Neural progenitor cell (in vitro differentiated cells): ENCODE measurements around the gene SLC6A3. TPM values are rescaled to one million over a fixed set of nuclear protein-coding genes. Genes with fewer than 3 reads are reported as not detected.

Experiments used
- DNase-seq: peaks from one replicate; pipeline ENCODE4 v3.0.0-alpha.2; 2016; ENCODE audit warnings: low spot score
- H2AFZ ChIP-seq: fragments of 200-600 bp; sonication (generic); replicated peaks from 2 replicates; pipeline ENCODE4 v1.6.1; 2016; ENCODE audit warnings: antibody characterized with exemption
- H3F3A ChIP-seq: fragments of 200-600 bp; sonication (generic); 2 replicates; pipeline ENCODE4 v1.6.1; 2016; ENCODE audit warnings: antibody characterized with exemption, low read depth
- H3K27ac ChIP-seq: fragments of 200-600 bp; sonication (generic); 2 replicates; pipeline ENCODE4 v1.5.1; 2016; ENCODE audit warnings: mild to moderate bottlenecking
- H3K27me3 ChIP-seq: fragments of 200-600 bp; sonication (generic); 2 replicates; pipeline ENCODE4 v1.6.1; 2016; ENCODE audit warnings: mild to moderate bottlenecking, moderate library complexity
- H3K36me3 ChIP-seq: fragments of 200-600 bp; sonication (generic); 2 replicates; pipeline ENCODE4 v1.5.1; 2016
- H3K4me1 ChIP-seq: fragments of 200-600 bp; sonication (generic); 2 replicates; pipeline ENCODE4 v1.6.1; 2016; ENCODE audit warnings: mixed run types
- H3K4me2 ChIP-seq: fragments of 200-600 bp; sonication (generic); 2 replicates; pipeline ENCODE4 v1.6.1; 2016
- H3K4me3 ChIP-seq: fragments of 200-600 bp; sonication (generic); 2 replicates; pipeline ENCODE4 v1.5.1; 2016
- H3K79me2 ChIP-seq: fragments of 200-600 bp; sonication (generic); 2 replicates; pipeline ENCODE4 v1.6.1; 2016; ENCODE audit warnings: low read depth
- H3K9ac ChIP-seq: fragments of 200-600 bp; sonication (generic); 2 replicates; pipeline ENCODE4 v1.6.1; 2016
- H3K9me3 ChIP-seq: fragments of 200-600 bp; sonication (generic); 2 replicates; pipeline ENCODE4 v1.5.1; 2016; ENCODE audit warnings: low read depth
- H4K20me1 ChIP-seq: fragments of 200-600 bp; sonication (generic); 2 replicates; pipeline ENCODE4 v1.6.1; 2016; ENCODE audit warnings: low read depth
- H3K27ac Mint-ChIP-seq: 3 replicates; pipeline ENCODE4 v1.8.0; 2021; ENCODE audit warnings: mixed read lengths
- H3K27me3 Mint-ChIP-seq: 2 replicates; pipeline ENCODE4 v1.8.0; 2022; ENCODE audit warnings: low read depth, mild to moderate bottlenecking, inconsistent platforms, moderate library complexity, mixed read lengths; ENCODE audit not compliant: insufficient read depth
- H3K36me3 Mint-ChIP-seq: 3 replicates; pipeline ENCODE4 v1.8.0; 2021; ENCODE audit warnings: mixed read lengths
- H3K4me1 Mint-ChIP-seq: 3 replicates; pipeline ENCODE4 v1.8.0; 2021; ENCODE audit warnings: mixed read lengths
- H3K4me3 Mint-ChIP-seq: 3 replicates; pipeline ENCODE4 v1.8.0; 2021; ENCODE audit warnings: mild to moderate bottlenecking, moderate library complexity, mixed read lengths
- H3K9me3 Mint-ChIP-seq: 3 replicates; pipeline ENCODE4 v1.8.0; 2020; ENCODE audit warnings: mixed read lengths
- CTCF ChIP-seq: fragments of 200-600 bp; sonication (generic); IDR thresholded peaks from 2 replicates; pipeline ENCODE4 v1.5.1; 2017; ENCODE audit warnings: antibody characterized with exemption, mild to moderate bottlenecking
- EZH2 ChIP-seq: fragments of 200-600 bp; sonication (generic); IDR thresholded peaks from 2 replicates; pipeline ENCODE4 v1.6.1; 2017; ENCODE audit warnings: antibody characterized with exemption, mild to moderate bottlenecking, moderate library complexity
- EZH2phosphoT487 ChIP-seq: fragments of 200-600 bp; sonication (generic); IDR thresholded peaks from 2 replicates; pipeline ENCODE4 v1.6.1; 2017; ENCODE audit warnings: antibody characterized with exemption
- total RNA-seq: library from RNA; depleted of rRNA; stranded (reverse); fragments of >200 nt; gene quantifications from 2 replicates; pipeline ENCODE4 v1.2.3, GENCODE V29; 2015; ENCODE audit warnings: low replicate concordance

Gene SLC6A3
- total RNA-seq, 1 donor from 2014 or later = 0.32 TPM

GRCh38 chr5:1414311-1415058 is 30.8 kb downstream of the SLC6A3 start:
- no peaks in the 10 kb centered on the region for H3K36me3 Mint-ChIP-seq
- Histone ChIP-seq H3K27me3 (no peaks in the 10 kb centered on the region), H3K36me3 (no peaks in the 10 kb centered on the region), H3K79me2 (no peaks in the 10 kb centered on the region), H3K9ac (no peak overlapping the region), H3F3A (no peaks in the 10 kb centered on the region), H3K4me3 (no peak overlapping the region), H4K20me1 (no peaks in the 10 kb centered on the region), H3K4me2 (no peak overlapping the region), H3K4me1 (no peaks in the 10 kb centered on the region), H3K9me3 (no peaks in the 10 kb centered on the region), H2AFZ (no peak overlapping the region), H3K27ac (no peak overlapping the region)
- H3K9me3 Mint-ChIP-seq = peaks cover 4% of the 10 kb centered on the region
- TF ChIP-seq EZH2 (no peak), CTCF (no peak), EZH2phosphoT487 (no peak)
- peaks cover 15% of the 10 kb centered on the region for H3K27me3 Mint-ChIP-seq
- H3K27ac Mint-ChIP-seq = no peak overlapping the region
- H3K4me3 Mint-ChIP-seq = no peak overlapping the region
- no peaks in the 10 kb centered on the region for H3K4me1 Mint-ChIP-seq
- no peak for DNase-seq

- no peak for DNase-seq
- Histone ChIP-seq H3K4me3 (no peak overlapping the region), H3K79me2 (no peaks in the 10 kb centered on the region), H3K4me2 (no peak overlapping the region), H3K36me3 (no peaks in the 10 kb centered on the region), H3K27me3 (no peaks in the 10 kb centered on the region), H3F3A (no peaks in the 10 kb centered on the region), H3K27ac (no peak overlapping the region), H3K9ac (no peak overlapping the region), H2AFZ (no peak overlapping the region), H3K9me3 (no peaks in the 10 kb centered on the region), H4K20me1 (no peaks in the 10 kb centered on the region), H3K4me1 (no peaks in the 10 kb centered on the region)
- TF ChIP-seq EZH2phosphoT487 = no peak
- TF ChIP-seq EZH2 = no peak
- no peak for TF ChIP-seq CTCF
- no peak overlapping the region for H3K4me3 Mint-ChIP-seq
- peaks cover 12% of the 10 kb centered on the region for H3K27me3 Mint-ChIP-seq
- peaks cover 4% of the 10 kb centered on the region for H3K9me3 Mint-ChIP-seq
- H3K36me3 Mint-ChIP-seq = no peaks in the 10 kb centered on the region
- H3K4me1 Mint-ChIP-seq = no peaks in the 10 kb centered on the region
- no peak overlapping the region for H3K27ac Mint-ChIP-seq
These were observed 31.5 kb downstream of the SLC6A3 start for GRCh38 chr5:1413611-1414241.

GRCh38 chr5:1413211-1413610 is 32.0 kb downstream of the SLC6A3 start:
- no peaks in the 10 kb centered on the region for H4K20me1 ChIP-seq
- TF ChIP-seq EZH2phosphoT487 (no peak), EZH2 (no peak), CTCF (no peak)
- Mint-ChIP-seq H3K9me3 (peaks cover 4% of the 10 kb centered on the region), H3K36me3 (no peaks in the 10 kb centered on the region), H3K4me1 (no peaks in the 10 kb centered on the region), H3K27ac (no peak overlapping the region), H3K27me3 (peaks cover 9% of the 10 kb centered on the region), H3K4me3 (no peak overlapping the region)
- H3F3A ChIP-seq = no peaks in the 10 kb centered on the region
- no peaks in the 10 kb centered on the region for H3K4me1 ChIP-seq
- H3K4me3 ChIP-seq = no peak overlapping the region
- DNase-seq = no peak
- no peaks in the 10 kb centered on the region for H3K36me3 ChIP-seq
- H3K9ac ChIP-seq = no peak overlapping the region
- H2AFZ ChIP-seq = no peak overlapping the region
- H3K4me2 ChIP-seq = no peak overlapping the region
- no peaks in the 10 kb centered on the region for H3K27me3 ChIP-seq
- H3K9me3 ChIP-seq = no peaks in the 10 kb centered on the region
- H3K79me2 ChIP-seq = no peaks in the 10 kb centered on the region
- no peak overlapping the region for H3K27ac ChIP-seq
